GM21381 (cell line): ENCODE results near the gene PIM2.
"Not testable (repeated sequence)": the region's sequence is repeated elsewhere in the genome, so short reads cannot be mapped to it uniquely, and the experiment has no call there.

ENCODE experiments used
- ATAC-seq: cut with Tn5 transposase; IDR thresholded peaks from one replicate; pipeline ENCODE4 v1.9.1; 2021; ENCODE audit warnings: mild to moderate bottlenecking, moderate library complexity; ENCODE audit not compliant: unreplicated experiment

PIM2 gene

DNA sequence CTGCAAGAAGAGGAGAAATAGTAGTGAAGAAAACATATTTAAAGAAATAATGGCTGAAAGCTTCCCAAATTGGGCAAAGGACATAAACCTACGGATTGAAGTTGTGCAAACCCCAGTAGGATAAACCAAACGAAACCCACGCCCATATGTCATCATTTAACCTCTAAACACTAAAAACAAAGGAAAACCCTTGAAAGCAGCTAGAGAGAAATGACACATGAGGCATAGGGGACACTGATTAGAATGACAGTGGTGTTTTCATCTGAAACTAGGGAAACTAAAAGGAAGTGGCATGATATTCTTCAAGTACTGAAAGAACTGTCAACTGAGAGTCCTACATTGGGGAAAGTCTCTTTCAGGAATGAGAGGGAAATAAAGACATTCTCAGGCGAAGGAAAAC lies 41.9 kb downstream of the PIM2 start:
- not testable (repeated sequence) for ATAC-seq

DNA sequence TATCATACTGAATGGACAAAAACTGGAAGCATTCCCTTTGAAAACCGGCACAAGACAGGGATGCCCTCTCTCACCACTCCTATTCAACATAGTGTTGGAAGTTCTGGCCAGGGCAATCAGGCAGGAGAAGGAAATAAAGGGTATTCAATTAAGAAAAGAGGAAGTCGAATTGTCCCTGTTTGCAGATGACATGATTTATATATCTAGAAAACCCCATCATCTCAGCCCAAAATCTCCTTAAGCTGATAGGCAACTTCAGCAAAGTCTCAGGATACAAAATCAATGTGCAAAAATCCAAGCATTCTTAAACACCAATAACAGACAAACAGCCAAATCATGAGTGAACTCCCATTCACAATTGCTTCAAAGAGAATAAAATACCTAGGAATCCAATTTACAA lies 46.8 kb downstream of the PIM2 start:
- ATAC-seq, result not testable (repeated sequence)

DNA sequence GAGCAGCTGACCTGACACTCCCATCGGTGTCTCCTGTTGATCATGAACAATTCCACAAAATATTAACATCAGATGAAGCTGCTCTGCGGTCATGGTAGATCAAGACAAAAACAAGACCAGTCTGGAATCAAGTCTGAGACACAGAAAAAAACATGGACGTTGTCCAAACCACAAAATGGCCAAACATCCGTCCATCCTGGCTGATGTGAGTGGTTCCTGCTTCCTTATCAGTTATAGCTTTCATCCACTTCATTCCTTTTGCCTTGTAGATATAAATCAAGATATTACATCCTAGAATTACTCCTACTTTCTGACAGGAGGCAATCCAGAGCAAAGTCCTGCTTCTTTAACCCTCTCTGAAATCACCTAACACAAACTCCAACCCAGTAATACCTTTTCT lies 54.6 kb downstream of the PIM2 start:
- no peak for ATAC-seq
